GM21825 (cell line): ENCODE results near the gene IGSF3.

ENCODE experiments used
- ATAC-seq: cut with Tn5 transposase; IDR thresholded peaks from one replicate; pipeline ENCODE4 v1.9.1; 2021; ENCODE audit warnings: mild to moderate bottlenecking, moderate library complexity; ENCODE audit not compliant: unreplicated experiment

Gene IGSF3

GRCh38 chr1:116667575-116668105, at the start of gene IGSF3:
TSS of gene IGSF3 (minus strand) at chr1:116667733. CDS start at chr1:116666326, 1,407 bp downstream.
- no peak for ATAC-seq

GRCh38 chr1:116717318-116717717, 49.8 kb upstream of the IGSF3 start:
- no peak for ATAC-seq

DNA sequence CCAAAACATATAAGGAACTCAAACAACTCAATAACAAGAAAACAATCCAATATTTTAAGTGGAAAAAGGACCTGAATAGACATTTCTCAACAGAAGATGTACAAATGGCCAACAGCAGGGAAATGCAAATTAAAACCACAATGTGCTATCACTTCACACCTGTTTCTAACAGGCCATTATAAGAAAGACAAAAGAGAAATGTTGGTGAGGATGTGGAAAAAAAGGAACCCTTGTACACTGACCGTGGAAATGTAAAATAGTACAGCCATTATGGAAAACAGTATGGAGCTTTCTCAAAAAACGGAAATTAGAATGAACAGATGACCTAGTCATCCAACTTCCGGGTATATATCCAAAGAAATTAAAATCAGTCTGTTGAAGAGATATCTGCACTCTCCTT, 48.9 kb upstream of the IGSF3 start:
- no peak for ATAC-seq

DNA sequence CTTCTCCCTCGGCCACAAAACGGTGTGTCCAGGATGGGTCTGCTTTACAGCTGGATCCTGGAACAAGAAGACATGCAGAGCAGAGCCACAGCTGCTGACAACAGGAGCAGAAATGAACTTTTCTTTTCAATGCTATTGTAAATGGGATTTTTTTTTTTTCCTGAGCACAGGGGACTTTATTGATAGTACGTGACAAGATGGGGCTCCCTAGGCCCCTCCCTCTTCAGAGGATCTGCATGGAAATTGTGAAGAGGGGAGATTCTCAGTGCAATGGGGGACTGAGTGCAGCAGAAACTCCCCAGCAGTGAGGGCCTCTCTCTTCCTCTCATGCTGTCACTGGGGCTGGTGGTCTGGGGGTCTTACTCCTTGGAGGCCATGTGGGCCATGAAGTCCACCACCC, 45.9 kb upstream of the IGSF3 start:
- no peak for ATAC-seq

DNA sequence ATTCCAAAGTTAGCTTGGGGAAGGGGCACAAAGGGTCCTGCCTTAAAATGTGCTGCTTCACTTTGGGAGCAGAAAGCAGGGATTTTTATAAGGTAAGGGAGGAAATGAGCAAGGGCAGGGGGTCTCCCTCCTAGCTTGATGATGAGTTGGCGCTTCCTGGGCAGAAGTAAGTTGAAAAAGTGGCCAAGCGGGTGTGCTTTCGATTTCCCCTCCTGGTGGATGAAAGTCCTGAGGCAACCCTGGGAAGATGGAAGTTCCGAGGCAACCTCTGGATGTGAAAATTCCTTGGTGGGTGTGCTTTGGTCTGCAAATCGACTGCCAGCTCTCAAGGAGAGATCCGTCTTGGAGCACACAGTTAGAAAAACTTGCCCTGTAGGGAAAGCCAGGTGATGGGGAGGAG, 45.0 kb upstream of the IGSF3 start:
- ATAC-seq: no peak

GRCh38 chr1:116711263-116711840, 43.8 kb upstream of the IGSF3 start:
- ATAC-seq: no peak

DNA sequence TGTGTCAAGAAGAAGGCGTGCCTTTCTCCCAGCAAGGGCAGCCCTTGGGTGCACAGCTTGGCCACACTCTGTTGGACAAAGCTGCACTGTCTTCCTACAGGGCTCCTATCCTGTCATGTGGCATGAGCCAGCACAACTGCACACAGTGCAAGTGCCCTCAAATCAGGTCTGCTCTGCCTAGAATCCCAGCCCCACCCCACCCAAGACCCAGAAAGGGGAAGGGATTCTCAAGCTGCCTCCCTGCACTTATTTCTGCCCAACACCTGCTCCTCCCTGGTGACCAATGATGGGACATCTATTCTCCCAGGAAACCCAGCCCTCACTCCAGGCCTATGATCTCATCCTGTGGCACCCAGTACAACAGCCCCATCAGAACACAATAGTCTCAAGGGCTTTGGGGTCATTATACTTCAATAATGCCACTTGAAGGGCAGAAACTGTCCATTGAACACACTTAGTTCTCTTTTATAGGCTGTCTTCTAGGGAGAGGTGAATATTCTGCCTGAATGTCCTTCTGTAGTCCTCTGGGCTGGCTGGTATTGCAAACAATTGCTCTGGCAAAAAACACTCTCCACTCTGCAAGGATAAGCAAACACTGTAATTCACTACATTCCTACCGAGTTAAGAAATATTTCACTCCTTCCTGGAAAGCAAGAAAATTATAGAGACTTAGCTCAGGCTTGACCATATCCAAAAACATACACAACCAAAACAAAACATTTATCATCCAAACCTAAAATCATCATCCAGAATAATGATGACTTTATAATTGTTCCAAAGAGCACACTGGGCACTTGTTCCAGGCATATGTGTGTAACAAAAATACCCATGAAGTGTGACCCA, 43.1 kb upstream of the IGSF3 start:
- no peak for ATAC-seq

DNA sequence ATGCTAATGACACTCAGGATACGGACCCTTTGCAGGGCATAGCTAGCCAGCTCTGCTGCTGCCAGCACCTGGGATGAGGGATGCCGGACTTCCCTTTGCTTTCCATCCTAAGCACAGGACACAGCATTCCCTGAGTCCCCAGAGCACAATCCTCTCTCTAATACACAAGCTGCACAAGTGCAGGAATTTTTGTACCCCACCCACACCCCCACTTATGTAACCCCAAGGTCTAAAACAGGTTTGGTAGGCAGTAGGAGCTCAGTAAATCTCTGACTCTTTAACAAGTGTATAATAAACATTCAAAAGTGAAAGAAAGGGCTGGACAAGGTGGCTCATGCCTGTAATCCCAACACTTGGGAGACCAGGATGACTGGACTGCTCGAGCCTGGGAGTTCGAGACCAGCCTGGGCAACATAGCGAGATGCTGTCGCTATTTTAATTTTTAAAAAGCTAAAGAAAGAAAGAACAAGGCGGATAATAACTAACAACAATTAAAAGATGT, 42.2 kb upstream of the IGSF3 start:
- ATAC-seq: no peak

GRCh38 chr1:116708255-116708900, 40.8 kb upstream of the IGSF3 start:
- no peak for ATAC-seq

- ATAC-seq: no peak
Measured at GRCh38 chr1:116706841-116707240, 39.3 kb upstream of the IGSF3 start.

GRCh38 chr1:116706123-116706522, 38.6 kb upstream of the IGSF3 start:
- ATAC-seq: no peak

- ATAC-seq: no peak
Measured at GRCh38 chr1:116704278-116704677, 36.7 kb upstream of the IGSF3 start.

DNA sequence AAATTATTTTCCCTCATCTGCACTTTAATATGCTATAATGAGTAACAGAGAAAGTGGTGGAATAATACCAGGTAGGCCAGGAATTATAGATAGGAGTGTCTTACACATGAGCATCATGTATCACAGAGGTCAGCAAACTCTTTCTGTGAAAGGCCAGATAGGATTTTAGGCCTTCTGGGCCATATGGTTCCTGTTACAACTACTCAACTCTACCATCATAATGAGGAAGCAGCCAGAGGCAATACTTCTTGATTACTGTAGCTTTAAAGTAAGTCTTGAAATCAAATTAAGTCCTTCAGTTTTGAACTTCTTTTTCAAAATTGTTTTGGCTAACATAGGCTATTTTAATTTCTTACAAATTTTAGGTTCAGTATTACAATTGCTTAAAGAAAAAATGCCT, 32.1 kb upstream of the IGSF3 start:
- ATAC-seq: no peak

DNA sequence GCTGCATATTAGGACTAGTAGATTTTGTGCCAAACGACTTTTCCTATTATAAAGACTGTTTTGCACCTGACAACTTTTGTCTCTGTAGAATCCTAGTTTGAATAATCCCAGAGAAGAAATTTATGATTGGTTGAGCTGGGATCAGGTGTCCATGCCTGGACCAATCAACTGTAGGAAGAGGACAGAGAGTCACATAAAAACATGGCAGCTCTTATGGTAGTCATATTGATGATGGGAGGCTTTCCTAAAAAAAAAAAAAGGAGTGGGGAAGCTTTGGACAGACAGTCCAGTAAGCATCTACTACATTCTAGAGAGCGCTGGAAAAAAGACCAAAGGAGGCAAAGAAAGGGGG, 30.7 kb upstream of the IGSF3 start:
- ATAC-seq: no peak

DNA sequence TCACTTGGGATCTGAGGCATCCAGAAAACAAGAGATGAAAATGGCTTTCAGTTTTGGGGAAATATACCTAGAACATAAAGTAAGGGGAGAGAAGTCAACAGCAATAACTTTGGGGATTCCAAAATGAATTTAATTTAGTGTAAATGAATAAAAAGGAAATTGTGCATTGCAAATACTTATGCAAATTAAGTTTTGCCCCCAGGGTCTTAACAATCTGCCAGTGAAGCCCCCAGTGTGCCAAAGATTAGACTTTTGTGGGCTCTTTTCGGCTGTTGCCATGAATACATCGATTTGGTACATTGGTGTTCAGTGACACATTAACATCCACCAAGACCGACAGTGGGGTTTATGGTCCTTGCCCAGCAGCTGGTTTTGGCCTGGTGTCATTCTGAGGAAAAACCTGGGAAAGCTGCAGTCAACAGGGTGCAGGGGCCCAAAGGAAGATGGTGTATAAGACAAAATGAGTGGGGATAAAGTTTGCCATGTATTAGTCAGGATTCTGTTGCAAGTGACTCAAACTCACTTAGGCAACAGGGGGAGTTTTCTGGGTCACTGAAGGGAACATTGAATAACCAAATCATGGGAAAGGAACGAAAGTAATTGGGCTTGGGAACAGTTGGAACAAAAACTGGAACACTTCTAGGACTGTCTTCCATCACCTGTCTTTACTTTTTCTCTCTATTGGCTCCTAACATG, 30.2 kb upstream of the IGSF3 start:
- ATAC-seq: no peak

- ATAC-seq: no peak
Measured at GRCh38 chr1:116694524-116694923, 27.0 kb upstream of the IGSF3 start.

DNA sequence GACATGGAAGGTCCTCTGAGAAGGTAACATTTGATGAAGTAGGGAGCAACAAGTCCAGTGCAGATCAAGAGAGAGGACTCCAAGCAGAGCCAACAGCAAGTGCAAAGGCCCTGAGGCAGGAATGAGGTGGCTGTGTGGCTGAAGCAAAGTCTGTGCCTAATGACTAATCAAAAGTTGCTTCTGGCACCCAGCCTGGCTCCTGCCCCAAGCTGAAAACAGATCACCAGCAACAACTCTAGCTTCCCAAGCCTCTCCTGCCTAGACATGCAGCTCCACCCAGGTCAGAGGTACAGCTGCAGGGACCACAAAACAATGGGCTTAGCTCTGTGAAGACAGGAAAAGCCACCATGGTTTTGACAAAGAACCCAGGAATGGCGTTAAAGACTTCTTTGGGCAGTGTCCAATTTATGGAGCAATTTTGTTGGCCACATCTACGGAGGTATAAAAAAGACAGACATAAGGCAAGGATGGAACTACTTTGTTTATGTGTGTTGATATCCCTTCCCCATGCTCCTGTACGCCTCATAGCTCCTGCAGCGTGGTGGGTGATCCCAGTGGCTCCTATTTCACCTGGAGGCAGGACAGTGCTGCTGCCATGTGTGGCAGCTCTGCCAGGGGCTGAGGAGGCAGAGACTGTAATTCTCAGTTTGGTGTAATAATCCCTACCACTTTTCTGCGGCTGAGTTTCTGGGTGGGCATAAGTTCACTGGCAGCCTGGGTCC, 26.4 kb upstream of the IGSF3 start:
- ATAC-seq: no peak

- ATAC-seq: no peak
Measured at GRCh38 chr1:116692879-116693278, 25.3 kb upstream of the IGSF3 start.

DNA sequence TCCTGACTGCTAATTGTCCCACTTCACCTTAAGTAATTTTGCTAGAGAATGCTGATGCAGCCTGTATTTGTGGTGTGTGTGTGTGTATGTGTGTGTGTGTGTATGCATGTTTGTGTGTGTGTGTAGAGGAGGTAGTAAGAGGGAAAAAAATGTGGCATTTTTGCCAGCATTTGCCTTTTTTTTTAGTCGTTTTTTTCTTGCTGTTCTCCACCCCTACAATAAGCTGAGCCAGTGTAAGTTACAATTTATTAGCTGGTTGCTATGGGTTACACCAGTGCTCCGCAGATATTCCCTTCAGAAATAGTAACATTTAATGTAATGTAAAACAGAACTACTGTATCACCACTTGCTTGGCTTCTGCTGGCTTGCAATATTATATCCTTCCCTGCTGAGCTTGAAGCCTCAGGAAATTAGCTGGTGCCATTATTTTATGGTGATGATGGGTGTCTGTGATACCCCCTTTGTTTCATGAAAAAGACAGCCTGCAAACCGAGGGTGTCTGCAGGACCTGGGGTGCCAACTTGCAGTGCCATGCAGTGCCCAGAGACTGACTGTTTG, 23.4 kb upstream of the IGSF3 start:
- ATAC-seq: no peak

- ATAC-seq: no peak
Measured at GRCh38 chr1:116690396-116690848, 22.9 kb upstream of the IGSF3 start.
